GM12801 (cell line): ENCODE data around the gene LRRIQ1.

ENCODE experiments used
- TF ChIP-seq, protein P1 (sequence below): IDR thresholded peaks from one replicate; pipeline ENCODE4 v1.5.1; 2011; ENCODE audit warnings: control low read depth; ENCODE audit not compliant: insufficient read length; ENCODE audit errors: extremely low read depth

The LRRIQ1 gene

DNA sequence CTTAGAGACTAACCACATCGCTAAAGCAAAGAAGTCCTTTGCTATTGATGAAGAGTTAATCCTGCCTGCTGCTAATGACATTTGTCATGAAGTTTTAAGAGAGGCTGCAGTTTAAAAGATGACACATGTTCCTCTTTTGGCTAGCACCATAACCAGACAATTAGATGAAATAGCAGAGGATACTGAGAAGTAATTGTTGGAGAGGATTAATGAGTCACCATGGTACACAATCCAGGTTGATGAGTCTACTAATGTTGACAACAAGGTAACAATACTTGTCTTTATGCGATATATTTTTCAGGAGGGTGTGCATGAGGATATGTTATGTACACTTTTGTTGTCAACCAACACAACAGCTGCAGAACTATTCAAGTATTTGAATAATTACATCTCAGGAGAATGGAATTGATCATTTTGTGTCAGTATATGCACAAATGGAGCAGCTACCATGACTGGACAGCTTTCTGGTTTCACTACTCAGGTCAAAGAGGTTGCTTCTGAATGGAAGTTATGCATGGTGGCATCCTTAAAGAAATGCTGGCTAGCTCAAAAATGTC lies 56.7 kb downstream of the LRRIQ1 start:
- TF ChIP-seq, protein P1, sequence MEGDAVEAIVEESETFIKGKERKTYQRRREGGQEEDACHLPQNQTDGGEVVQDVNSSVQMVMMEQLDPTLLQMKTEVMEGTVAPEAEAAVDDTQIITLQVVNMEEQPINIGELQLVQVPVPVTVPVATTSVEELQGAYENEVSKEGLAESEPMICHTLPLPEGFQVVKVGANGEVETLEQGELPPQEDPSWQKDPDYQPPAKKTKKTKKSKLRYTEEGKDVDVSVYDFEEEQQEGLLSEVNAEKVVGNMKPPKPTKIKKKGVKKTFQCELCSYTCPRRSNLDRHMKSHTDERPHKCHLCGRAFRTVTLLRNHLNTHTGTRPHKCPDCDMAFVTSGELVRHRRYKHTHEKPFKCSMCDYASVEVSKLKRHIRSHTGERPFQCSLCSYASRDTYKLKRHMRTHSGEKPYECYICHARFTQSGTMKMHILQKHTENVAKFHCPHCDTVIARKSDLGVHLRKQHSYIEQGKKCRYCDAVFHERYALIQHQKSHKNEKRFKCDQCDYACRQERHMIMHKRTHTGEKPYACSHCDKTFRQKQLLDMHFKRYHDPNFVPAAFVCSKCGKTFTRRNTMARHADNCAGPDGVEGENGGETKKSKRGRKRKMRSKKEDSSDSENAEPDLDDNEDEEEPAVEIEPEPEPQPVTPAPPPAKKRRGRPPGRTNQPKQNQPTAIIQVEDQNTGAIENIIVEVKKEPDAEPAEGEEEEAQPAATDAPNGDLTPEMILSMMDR, result no peak

DNA sequence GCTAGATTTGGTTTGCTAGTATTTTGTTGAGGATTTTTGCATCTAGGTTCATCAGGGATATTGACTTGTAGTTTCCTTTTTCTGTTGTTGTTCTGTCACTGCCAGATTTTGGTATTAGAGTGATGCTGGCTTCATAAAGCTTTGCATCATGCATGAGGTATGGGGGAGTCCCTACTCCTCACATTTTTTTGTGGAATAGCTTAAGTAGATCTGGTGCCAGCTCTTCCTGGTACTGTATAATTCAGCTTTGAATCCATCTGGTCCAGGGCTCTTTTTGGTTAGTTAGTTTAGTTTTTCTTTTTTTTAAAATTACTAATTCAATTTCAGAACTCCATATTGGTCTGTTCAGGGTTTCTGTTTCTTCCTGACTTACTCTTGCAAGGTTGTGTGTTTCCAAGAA lies 59.4 kb downstream of the LRRIQ1 start:
- TF ChIP-seq, protein P1, result no peak

GRCh38 chr12:85130646-85131045 lies 94.5 kb downstream of the LRRIQ1 start:
- TF ChIP-seq, protein P1, result no peak

DNA sequence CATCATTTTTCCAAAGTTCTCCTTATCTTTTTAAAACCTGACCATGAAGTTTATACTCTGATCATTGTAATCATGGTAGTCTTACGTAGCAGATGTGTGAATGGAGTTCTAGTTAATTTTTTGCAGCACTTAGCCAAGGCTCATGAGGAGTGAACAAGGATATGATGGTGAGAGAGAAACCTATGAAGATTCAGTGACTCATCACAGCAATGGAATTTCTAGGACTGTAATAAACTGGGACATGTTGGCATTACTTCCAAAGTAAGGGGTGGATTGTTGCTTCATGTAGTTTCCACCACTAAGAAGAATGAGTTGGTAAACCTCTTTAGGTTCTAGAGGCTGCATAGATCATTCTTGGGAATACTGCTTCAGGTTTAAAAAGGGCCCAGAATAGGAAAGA lies 102.7 kb downstream of the LRRIQ1 start:
- TF ChIP-seq, protein P1, result no peak

- TF ChIP-seq, protein P1, result no peak
Measured at GRCh38 chr12:85147331-85147730, 111.2 kb downstream of the LRRIQ1 start.

DNA sequence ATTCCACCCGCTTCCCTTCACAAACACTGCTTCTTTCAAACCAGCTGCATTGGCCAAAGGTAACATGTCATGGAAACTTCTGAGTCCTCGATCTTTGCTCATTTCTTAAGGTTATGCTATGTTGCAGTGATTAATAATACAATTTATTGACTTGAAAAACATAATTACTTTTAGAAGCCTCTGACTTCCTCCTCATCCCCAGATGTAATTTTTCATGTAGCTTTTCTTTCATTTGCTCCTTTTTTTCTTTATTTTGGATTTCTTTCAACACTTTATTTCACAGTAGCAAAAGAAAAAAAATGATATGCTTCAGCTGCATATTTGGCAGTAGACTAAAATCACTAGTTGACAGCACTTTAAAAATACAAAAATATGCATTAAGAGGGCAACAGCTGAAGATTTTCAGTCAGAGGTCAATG lies 116.2 kb downstream of the LRRIQ1 start:
- TF ChIP-seq, protein P1, result no peak

- TF ChIP-seq, protein P1, result no peak
Measured at GRCh38 chr12:85155791-85156190, 119.6 kb downstream of the LRRIQ1 start.
